H1 (cell line): ENCODE results near the gene SLC48A1. TPM values are rescaled to one million over a fixed set of nuclear protein-coding genes. Genes with fewer than 3 reads are reported as not detected.

Experiments
- CTCF ChIA-PET: fragments of 300-600 bp; sonication (Branson Sonifier 250); formaldehyde crosslinking; loops from one replicate; lab custom pipeline; 2021; ENCODE audit not compliant: partially characterized antibody; lab: Charles Lee
- POLR2A ChIA-PET: fragments of 300-600 bp; sonication (Branson Sonifier 250); formaldehyde crosslinking; loops from one replicate; lab custom pipeline; 2021; ENCODE audit warnings: inconsistent platforms; ENCODE audit not compliant: partially characterized antibody; lab: Charles Lee
- DNase-seq, 2 experiments: peaks; one replicate each; pipeline versions ENCODE4 v3.0.0 to v3.0.0-alpha.2; 2010 to 2022; ENCODE audit warnings: low spot score in 2 of 2, low read depth in 1 of 2, mixed read lengths in 1 of 2
- FAIRE-seq: peaks from 2 replicates; lab custom pipeline; 2011; peaks lifted over from hg19 to GRCh38; lab: Jason Lieb, UNC
- H2AFZ ChIP-seq: 2 replicates; pipeline ENCODE4 v1.8.1; 2012; ENCODE audit warnings: low read length, inconsistent platforms
- H2AK5ac ChIP-seq: 2 replicates; pipeline ENCODE4 v1.6.1; 2013; ENCODE audit warnings: low read depth, low read length
- H2BK120ac ChIP-seq: replicated peaks from 2 replicates; pipeline ENCODE3; 2013; ENCODE audit warnings: low read depth, low read length, inconsistent platforms
- H2BK12ac ChIP-seq: 2 replicates; pipeline ENCODE4 v1.6.1; 2013; ENCODE audit warnings: low read depth, low read length
- H2BK15ac ChIP-seq: 2 replicates; pipeline ENCODE4 v1.6.1; 2013; ENCODE audit warnings: low read length
- H2BK20ac ChIP-seq: 2 replicates; pipeline ENCODE4 v1.6.1; 2013; ENCODE audit warnings: low read length
- H2BK5ac ChIP-seq: 2 replicates; pipeline ENCODE4 v1.6.1; 2013; ENCODE audit warnings: low read depth, low read length
- H3K14ac ChIP-seq: 2 replicates; pipeline ENCODE4 v1.6.1; 2013; ENCODE audit warnings: inconsistent platforms; ENCODE audit not compliant: insufficient read length
- H3K18ac ChIP-seq: 2 replicates; pipeline ENCODE4 v1.6.1; 2013; ENCODE audit warnings: low read length; ENCODE audit errors: extremely low read depth
- H3K23ac ChIP-seq: 2 replicates; pipeline ENCODE4 v1.6.1; 2013; ENCODE audit warnings: inconsistent platforms; ENCODE audit not compliant: insufficient read length
- H3K23me2 ChIP-seq: 2 replicates; pipeline ENCODE4 v1.6.1; 2013; ENCODE audit warnings: low read depth, low read length
- H3K27ac ChIP-seq: 2 replicates; pipeline ENCODE4 v1.6.1; 2011; ENCODE audit warnings: low read depth, low read length, inconsistent platforms
- H3K27me3 ChIP-seq, 4 experiments: replicated peaks in 1 of 4; 1 replicate in 1 of 4; 2 replicates in 3 of 4; pipeline versions ENCODE4 v1.6.1 to v1.8.1; 2011 to 2013; ENCODE audit warnings: low read length in 3 of 4, mild to moderate bottlenecking in 3 of 4, inconsistent platforms in 2 of 4, mixed read lengths in 2 of 4, moderate library complexity in 1 of 4; ENCODE audit not compliant: control insufficient read depth in 3 of 4, insufficient read depth in 3 of 4; ENCODE audit errors: extremely low read depth in 1 of 4
- H3K36me3 ChIP-seq, 4 experiments: 2 replicates each; pipeline versions ENCODE4 v1.6.1 to v1.8.1; 2011 to 2013; ENCODE audit warnings: mild to moderate bottlenecking in 4 of 4, low read length in 3 of 4, moderate library complexity in 2 of 4, control low read depth in 1 of 4, inconsistent platforms in 1 of 4; ENCODE audit not compliant: insufficient read depth in 4 of 4, control insufficient read depth in 2 of 4
- H3K4ac ChIP-seq: replicated peaks from 2 replicates; pipeline ENCODE3; 2013; ENCODE audit warnings: low read length, low read depth, mixed read lengths, inconsistent platforms; ENCODE audit not compliant: insufficient read length
- H3K4me1 ChIP-seq, 4 experiments: replicated peaks in 1 of 4; 1 replicate in 1 of 4; 2 replicates in 3 of 4; pipeline versions ENCODE4 v1.6.1 to v1.8.1; 2011 to 2013; ENCODE audit warnings: low read length in 3 of 4, inconsistent platforms in 2 of 4, mixed read lengths in 1 of 4; ENCODE audit not compliant: insufficient read depth in 4 of 4, control insufficient read depth in 3 of 4
- H3K4me2 ChIP-seq, 2 experiments: 2 replicates each; pipeline versions ENCODE4 v1.6.1 to v1.8.1; 2011 to 2013; ENCODE audit warnings: low read depth in 2 of 2, low read length in 2 of 2, control low read depth in 1 of 2, inconsistent platforms in 1 of 2, mild to moderate bottlenecking in 1 of 2; ENCODE audit not compliant: insufficient read depth in 1 of 2
- H3K4me3 ChIP-seq, 4 experiments: fragments of 200-600, 300-600 bp in 1 of 4; sonication (generic), shearing (Covaris generic), sonication (Bioruptor Twin) in 1 of 4; 2 replicates each; pipeline versions ENCODE4 v1.5.1 to v1.8.1; 2011 to 2016; ENCODE audit warnings: low read length in 4 of 4, low read depth in 3 of 4, control low read depth in 2 of 4, inconsistent platforms in 2 of 4, mild to moderate bottlenecking in 2 of 4, mixed read lengths in 1 of 4, moderate library complexity in 1 of 4; ENCODE audit not compliant: insufficient read depth in 2 of 4; ENCODE audit errors: extremely low read depth in 1 of 4
- H3K56ac ChIP-seq: replicated peaks from 2 replicates; pipeline ENCODE3; 2013; ENCODE audit warnings: low read depth, mild to moderate bottlenecking, mixed read lengths, low read length, inconsistent platforms; ENCODE audit not compliant: insufficient read length
- H3K79me1 ChIP-seq: 2 replicates; pipeline ENCODE4 v1.6.1; 2013; ENCODE audit warnings: low read depth, low read length, control low read depth
- H3K79me2 ChIP-seq, 2 experiments: 2 replicates each; pipeline versions ENCODE4 v1.6.1 to v1.8.1; 2012 to 2013; ENCODE audit warnings: low read length in 2 of 2, mild to moderate bottlenecking in 2 of 2, inconsistent platforms in 1 of 2; ENCODE audit not compliant: insufficient read depth in 2 of 2, control insufficient read depth in 1 of 2
- H3K9ac ChIP-seq, 4 experiments: replicated peaks in 1 of 4; 1 replicate in 1 of 4; 2 replicates in 3 of 4; pipeline versions ENCODE4 v1.6.1 to v1.8.1; 2011 to 2013; ENCODE audit warnings: low read depth in 3 of 4, low read length in 3 of 4, control low read depth in 2 of 4, mild to moderate bottlenecking in 2 of 4, moderate library complexity in 2 of 4, inconsistent platforms in 1 of 4; ENCODE audit errors: extremely low read depth in 1 of 4
- H3K9me3 ChIP-seq, 2 experiments: 2 replicates each; pipeline versions ENCODE4 v1.6.1 to v1.8.1; 2012 to 2013; ENCODE audit warnings: mild to moderate bottlenecking in 2 of 2, moderate library complexity in 2 of 2, control low read depth in 1 of 2, inconsistent platforms in 1 of 2, low read depth in 1 of 2, low read length in 1 of 2, mixed read lengths in 1 of 2; ENCODE audit not compliant: insufficient read depth in 2 of 2
- H4K20me1 ChIP-seq, 2 experiments: replicated peaks in 1 of 2; 2 replicates each; pipeline versions ENCODE3 to v1.8.1; 2011 to 2013; ENCODE audit warnings: inconsistent platforms in 2 of 2, low read length in 2 of 2, mild to moderate bottlenecking in 1 of 2; ENCODE audit not compliant: insufficient read depth in 2 of 2, control insufficient read depth in 1 of 2
- H4K5ac ChIP-seq: 2 replicates; pipeline ENCODE4 v1.6.1; 2013; ENCODE audit warnings: low read length, low read depth, mixed read lengths, inconsistent platforms; ENCODE audit not compliant: insufficient read length
- H4K8ac ChIP-seq: 2 replicates; pipeline ENCODE4 v1.8.0; 2013; ENCODE audit warnings: mild to moderate bottlenecking, moderate library complexity, low read length, inconsistent platforms; ENCODE audit not compliant: insufficient read depth; ENCODE audit errors: extremely low read depth
- H4K91ac ChIP-seq: replicated peaks from 2 replicates; pipeline ENCODE3; 2013; ENCODE audit warnings: low read length, mixed read lengths, inconsistent platforms; ENCODE audit not compliant: insufficient read length
- CREB1 ChIP-seq: IDR thresholded peaks from 2 replicates; pipeline ENCODE4 v1.6.1; 2012; ENCODE audit warnings: inconsistent platforms
- FOSL1 ChIP-seq: IDR thresholded peaks from 2 replicates; pipeline ENCODE4 v1.6.1; 2011; ENCODE audit warnings: mild to moderate bottlenecking, low read depth, low read length, moderate library complexity; ENCODE audit not compliant: insufficient read depth
- HDAC2 ChIP-seq, 2 experiments: fragments of 300-600 bp in 1 of 2; sonication (generic) in 1 of 2; IDR thresholded peaks; 2 replicates each; pipeline ENCODE4 v1.6.1; 2011 to 2012; ENCODE audit warnings: low read depth in 2 of 2, low read length in 2 of 2, mild to moderate bottlenecking in 2 of 2, moderate library complexity in 2 of 2, borderline replicate concordance in 1 of 2, inconsistent platforms in 1 of 2
- JUN ChIP-seq: IDR thresholded peaks from 2 replicates; pipeline ENCODE4 v1.6.1; 2011; ENCODE audit warnings: low read depth, mild to moderate bottlenecking, improper control_type of control experiment, low read length
- KDM5A ChIP-seq: fragments of 200-600 bp; IDR thresholded peaks from 2 replicates; pipeline ENCODE4 v1.7.1; 2012; ENCODE audit warnings: mild to moderate bottlenecking, low read length, inconsistent platforms, mixed read lengths
- MAFK ChIP-seq: IDR thresholded peaks from 2 replicates; pipeline ENCODE4 v1.6.1; 2012; ENCODE audit warnings: low read depth, mild to moderate bottlenecking, improper control_type of control experiment, low read length
- POLR2A ChIP-seq, 2 experiments: IDR thresholded peaks; 1 replicate in 1 of 2; 2 replicates in 1 of 2; pipeline ENCODE4 v1.6.1; 2011; ENCODE audit warnings: low read depth in 2 of 2, low read length in 2 of 2, mild to moderate bottlenecking in 2 of 2; ENCODE audit errors: control extremely low read depth in 1 of 2
- RBBP5 ChIP-seq: IDR thresholded peaks from 2 replicates; pipeline ENCODE4 v1.7.1; 2012; ENCODE audit warnings: low read depth, mild to moderate bottlenecking, inconsistent platforms, low read length, moderate library complexity, borderline replicate concordance
- SIRT6 ChIP-seq: IDR thresholded peaks from one replicate; pipeline ENCODE4 v1.7.1; 2012; ENCODE audit warnings: low read length, inconsistent platforms
- SIX5 ChIP-seq: IDR thresholded peaks from 2 replicates; pipeline ENCODE4 v1.6.1; 2011; ENCODE audit warnings: mild to moderate bottlenecking, low read depth, low read length
- SP2 ChIP-seq: IDR thresholded peaks from 2 replicates; pipeline ENCODE4 v1.6.1; 2012; ENCODE audit warnings: mild to moderate bottlenecking, low read length, inconsistent platforms
- TBP ChIP-seq: IDR thresholded peaks from 2 replicates; pipeline ENCODE4 v1.6.1; 2011; ENCODE audit warnings: low read depth, low read length, improper control_type of control experiment
- WGBS, 2 experiments: shearing (Covaris generic) in 1 of 2; methylation state at CpG; one replicate each; pipeline versions ENCODE4 v1.1.6 to v1.1.7; 2013 to 2015; ENCODE audit warnings: low lambda C conversion rate in 2 of 2, mixed read lengths in 2 of 2, inconsistent platforms in 1 of 2, low coverage in 1 of 2, missing lambda C conversion rate in 1 of 2; ENCODE audit not compliant: insufficient replicate concordance in 2 of 2, insufficient coverage in 1 of 2, insufficient read length in 1 of 2; ENCODE audit errors: extremely low coverage in 1 of 2, missing lambda C conversion rate in 1 of 2; 5-methylcytosine and 5-hydroxymethylcytosine counted together
- polyA plus RNA-seq, 7 experiments: library from polyadenylated mRNA; depleted of rRNA in 3 of 7; stranded (reverse) in 5 of 7; unstranded in 2 of 7; fragments of >200 nt in 5 of 7; fragments of 200-250 nt in 2 of 7; gene quantifications; 1 replicate in 5 of 7; 2 replicates in 1 of 7; 4 replicates in 1 of 7; pipeline versions ENCODE4 v1.2.1 to v1.2.3, GENCODE V29; 2011 to 2013; ENCODE audit warnings: missing spikeins in 2 of 7, mixed read lengths in 2 of 7
- total RNA-seq: library from RNA; stranded (reverse); fragmentation: NEBNext Ultra II Directional; extraction: Animal tissue kit (Norgen Biotek cat#: 25700); gene quantifications from 2 replicates; pipeline ENCODE4 v1.2.1, GENCODE V29; 2021

SLC48A1 gene
- total and polyA plus RNA-seq, 2 of the 8 experiments (the other 6 are each of a cell fraction or from before 2014, with no cell fraction given): 9.5 to 14.1 TPM

GRCh38 chr12:47804171-47804570 is 31.1 kb downstream of the SLC48A1 start:
- Histone ChIP-seq H3K14ac (no peak overlapping the region), H3K4me1 (peaks cover 0 to 22% (median 15%) of the 10 kb centered on the region in 4 experiments; a peak in 6 of 7 replicates), H3K79me1 (peaks cover 13% of the 10 kb centered on the region; the same call in 1 of the 2 replicates), H3K36me3 (peaks cover 0 to 2% (median 0%) of the 10 kb centered on the region in 4 experiments; a peak in 1 of 8 replicates), H4K20me1 (peaks cover 12 to 15% of the 10 kb centered on the region in 2 experiments), H3K23ac (no peak overlapping the region), H3K56ac (no peak overlapping the region), H3K79me2 (peaks cover 0 to 86% of the 10 kb centered on the region in 2 experiments; a peak in 2 of 4 replicates), H4K5ac (no peak overlapping the region), H2BK15ac (no peak overlapping the region), H2AFZ (no peak overlapping the region), H3K4me2 (no peak overlapping the region), H3K27ac (no peak overlapping the region), H2BK120ac (no peak overlapping the region), H4K8ac (no peak overlapping the region), H3K9me3 (no peaks in the 10 kb centered on the region), H2BK12ac (no peak overlapping the region), H3K4ac (no peak overlapping the region), H3K9ac (no peak overlapping the region), H3K23me2 (0 out of 2 replicates have a peak, but pooled peaks cover 1% of the 10 kb centered on the region), H2AK5ac (no peak overlapping the region), H3K4me3 (no peak overlapping the region), H2BK20ac (no peak overlapping the region), H3K27me3 (no peaks in the 10 kb centered on the region), H3K18ac (no peak overlapping the region), H4K91ac (no peak overlapping the region), H2BK5ac (no peak overlapping the region)
- ChIA-PET POLR2A (interaction anchor here (1.6 to 29.3 kb wide), 3 partner anchors 9 to 33 kb away, joined by 5 to 480 read pairs (median 11); no protein-coding TSS in a partner anchor), CTCF (interaction anchor here (0.6 to 58.8 kb wide), 10 partner anchors 9 to 101 kb away, joined by 3 to 2001 read pairs (median 4); partner anchors contain the start of genes HDAC7 and VDR)
- TF ChIP-seq HDAC2 (IDR thresholded peaks at IDR 0.05; ENCODE audit: borderline replicate concordance in 1 of 2, low read depth in 2 of 2, low read length in 2 of 2): no peak
- TF ChIP-seq RBBP5: no peak
- no peak for TF ChIP-seq POLR2A (IDR thresholded peaks at IDR 0.05; ENCODE audit: control extremely low read depth in 1 of 2, low read depth in 2 of 2, low read length in 2 of 2)
- TF ChIP-seq TBP: no peak
- TF ChIP-seq FOSL1: no peak
- no peak for TF ChIP-seq JUN
- no peak for TF ChIP-seq SIRT6
- no peak for TF ChIP-seq CREB1
- TF ChIP-seq SIX5: no peak
- TF ChIP-seq SP2: no peak
- no peak for TF ChIP-seq KDM5A
- TF ChIP-seq MAFK: no peak
- WGBS, 2 experiments: 85% methylated on average over 8 of the region's 8 CpGs; no CpG with 5 or more reads in 1 of the 2 experiments
- DNase-seq (no peak), FAIRE-seq (no peak)
